ENCODE measurements around the gene DIAPH3. TPM values are rescaled to one million over a fixed set of nuclear protein-coding genes. Genes with fewer than 3 reads are reported as not detected.

The DIAPH3 gene
- total RNA-seq, 1 donor from 2014 or later = 4.8 TPM

GRCh38 chr13:59873856-59874255 lies 289.9 kb downstream of the DIAPH3 start:
- no peak for DNase-seq (ENCODE audit: low spot score)

DNA sequence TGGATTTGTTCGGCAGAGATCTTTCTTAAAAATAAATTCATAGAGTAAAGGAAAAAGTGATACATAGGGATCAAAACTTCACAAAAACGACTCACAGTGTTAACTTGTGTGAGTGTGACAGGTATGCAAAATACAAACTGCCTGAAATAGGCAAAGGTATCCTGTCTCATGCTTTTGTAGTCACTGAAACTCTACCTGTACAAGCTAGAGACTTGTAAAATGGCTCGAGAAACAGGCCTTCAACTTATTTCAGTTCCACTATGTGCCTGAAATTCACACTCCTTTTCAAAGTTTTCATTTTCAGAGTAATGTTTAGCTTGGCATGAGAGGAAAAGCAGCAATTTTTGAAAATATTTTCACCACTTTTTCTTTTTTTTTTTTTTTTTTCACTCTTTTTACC lies 290.4 kb downstream of the DIAPH3 start:
- DNase-seq (ENCODE audit: low spot score) = no peak

GRCh38 chr13:59867867-59868266 lies 295.9 kb downstream of the DIAPH3 start:
- DNase-seq (ENCODE audit: low spot score) = peak; percentile 15

DNA sequence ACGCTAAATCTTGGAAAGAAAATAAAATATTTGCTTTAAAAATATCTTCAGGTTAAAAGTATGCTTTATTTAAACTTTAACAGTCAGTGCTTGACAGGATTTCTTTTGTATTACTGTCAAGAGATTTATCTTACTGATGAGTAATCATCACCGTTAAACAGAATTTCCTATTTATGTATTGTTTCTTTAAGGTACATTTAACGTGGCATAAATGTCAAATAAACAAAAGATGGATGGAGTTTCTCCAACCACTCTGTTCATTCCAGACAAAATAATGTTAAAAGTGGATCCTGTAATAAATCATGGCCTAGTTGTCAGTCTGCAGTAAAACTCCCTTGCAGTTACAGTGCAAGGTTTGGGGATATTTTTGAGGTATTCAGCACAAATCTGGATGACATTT lies 298.3 kb downstream of the DIAPH3 start:
- DNase-seq (ENCODE audit: low spot score) = peak; percentile 14

DNA sequence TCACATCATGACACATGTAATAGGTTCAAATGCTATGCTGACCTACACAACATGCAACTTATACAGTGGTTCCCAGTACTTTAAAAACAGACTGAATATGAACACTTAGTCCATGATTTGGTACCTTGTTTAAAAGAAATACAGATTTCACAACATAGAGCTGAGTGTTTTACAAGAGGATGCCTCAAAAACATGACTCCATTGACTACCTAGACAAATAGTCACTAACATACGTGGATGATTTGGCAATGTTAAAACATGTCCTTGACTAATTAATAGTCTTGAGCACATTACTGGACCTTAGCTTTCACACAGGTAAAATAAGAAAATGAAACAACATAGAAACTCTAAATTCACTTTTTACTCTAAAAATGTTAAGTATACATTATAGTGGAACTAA lies 300.1 kb downstream of the DIAPH3 start:
- DNase-seq (ENCODE audit: low spot score) = no peak

DNA sequence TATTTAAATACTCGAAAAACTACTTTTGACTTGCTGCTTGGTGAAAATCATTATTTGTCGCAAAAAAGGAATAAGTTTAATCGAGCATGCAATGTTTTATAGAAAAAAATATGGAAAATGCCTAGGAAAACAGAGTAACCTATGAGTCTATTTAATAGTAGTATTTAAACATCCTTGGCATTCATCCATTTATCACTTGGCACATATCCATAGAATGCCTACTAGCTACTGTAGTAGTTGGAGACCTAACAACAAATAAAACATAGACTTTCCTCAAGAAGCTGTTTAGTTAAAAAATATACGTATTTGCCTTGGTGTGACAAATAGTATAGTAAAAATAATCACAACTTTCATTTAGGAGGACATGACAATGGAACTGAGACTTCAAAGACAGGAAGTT lies 302.1 kb downstream of the DIAPH3 start:
- DNase-seq (ENCODE audit: low spot score) = no peak

DNA sequence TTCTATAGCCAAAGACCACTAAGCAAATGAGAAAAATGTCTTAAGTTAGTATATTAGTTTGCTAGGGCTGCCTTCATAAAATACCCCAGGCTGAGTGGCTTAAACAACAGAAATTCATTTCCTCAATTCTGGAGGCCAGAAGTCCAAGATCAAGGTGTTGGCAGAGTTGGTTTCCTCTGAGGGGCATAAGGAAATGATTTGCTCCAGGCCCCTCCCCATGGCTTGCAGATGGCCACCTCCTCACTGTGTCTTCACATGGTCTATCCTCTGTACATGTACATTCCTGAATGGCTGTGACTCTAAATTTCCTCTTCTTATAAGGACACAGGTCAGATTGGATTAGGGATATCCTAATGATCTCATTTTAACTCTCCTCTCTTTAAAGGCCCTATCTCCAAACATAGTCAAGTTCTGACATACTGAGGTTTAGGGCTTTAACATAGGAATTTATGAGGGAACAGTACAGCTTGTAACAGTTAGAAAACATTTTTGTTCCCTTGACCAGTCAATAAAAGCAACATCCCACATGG lies 307.4 kb downstream of the DIAPH3 start:
- DNase-seq (ENCODE audit: low spot score) = no peak

DNA sequence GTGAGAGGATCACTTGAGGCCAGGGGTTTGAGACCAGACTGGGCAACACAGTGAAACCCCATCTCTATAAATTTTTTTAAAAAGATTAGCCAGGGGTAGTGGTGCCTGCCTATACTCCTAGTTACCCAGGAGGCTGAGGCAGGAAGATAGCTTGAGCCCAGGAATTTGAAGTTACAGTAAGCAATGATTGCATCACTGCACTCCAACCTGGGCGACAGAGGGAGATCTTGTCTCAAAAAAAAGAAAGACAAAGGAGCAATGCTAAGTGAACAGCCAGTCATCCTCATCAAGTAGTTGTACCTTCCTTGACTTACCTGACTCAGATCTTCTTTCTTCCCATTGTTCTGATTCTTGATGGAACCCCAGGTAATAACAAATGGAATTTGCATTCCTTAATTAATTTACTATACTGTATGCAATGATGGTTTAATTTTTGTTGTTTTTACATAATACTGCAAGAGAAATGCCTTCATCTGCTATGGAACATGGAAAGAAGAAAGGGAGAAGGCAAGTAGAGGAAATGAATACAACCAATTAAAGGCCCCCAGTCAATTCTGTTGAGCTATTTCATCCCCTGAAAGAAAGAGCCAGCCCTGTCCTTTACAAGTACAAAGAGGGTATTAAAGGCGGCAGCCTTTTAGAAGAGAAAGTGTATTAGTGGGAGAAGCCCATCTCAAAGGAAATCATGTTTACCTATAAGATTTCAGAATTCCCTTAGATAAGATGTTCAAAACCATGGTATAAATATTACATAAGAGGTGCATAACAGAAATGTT lies 316.7 kb downstream of the DIAPH3 start:
- no peak for DNase-seq (ENCODE audit: low spot score)

GRCh38 chr13:59843040-59843439 lies 320.7 kb downstream of the DIAPH3 start:
- DNase-seq (ENCODE audit: low spot score) = no peak

DNA sequence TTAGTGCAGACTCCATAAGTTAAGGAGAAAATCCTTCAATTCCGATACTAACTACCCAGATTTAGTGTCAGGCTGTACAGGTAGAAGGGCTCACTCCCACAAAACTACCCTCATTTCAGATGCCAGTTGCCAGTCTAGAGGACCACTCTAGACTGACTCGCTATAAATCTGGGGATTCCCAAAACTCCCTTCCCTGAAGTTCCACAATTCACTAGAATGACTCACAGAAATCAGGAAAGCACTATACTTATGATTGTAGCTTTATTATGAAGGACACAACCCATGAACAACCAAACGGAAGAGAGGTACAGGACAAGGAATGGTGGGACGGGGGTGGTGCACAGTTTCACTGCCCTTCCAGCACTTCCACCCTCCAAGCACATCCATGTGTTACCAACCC lies 321.2 kb downstream of the DIAPH3 start:
- DNase-seq (ENCODE audit: low spot score) = no peak

DNA sequence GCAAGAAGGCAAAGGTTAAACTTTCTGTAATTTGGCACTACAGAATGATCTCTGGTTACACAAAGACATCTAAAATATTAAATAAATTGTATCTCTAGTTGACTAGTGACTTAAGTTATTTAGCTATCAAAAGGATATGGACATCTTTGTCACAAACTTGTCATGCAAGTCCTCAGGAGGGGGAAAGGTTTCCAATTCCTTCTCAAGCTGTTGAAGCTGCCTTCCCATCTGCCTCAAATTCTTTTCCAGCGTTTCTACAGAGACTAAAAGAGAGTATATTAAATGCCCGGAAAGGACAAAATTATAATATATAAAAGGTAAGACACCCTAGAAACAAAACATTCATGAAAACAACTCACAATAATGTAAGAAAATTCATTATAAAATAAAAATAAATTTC lies 324.5 kb downstream of the DIAPH3 start:
- no peak for DNase-seq (ENCODE audit: low spot score)

DNA sequence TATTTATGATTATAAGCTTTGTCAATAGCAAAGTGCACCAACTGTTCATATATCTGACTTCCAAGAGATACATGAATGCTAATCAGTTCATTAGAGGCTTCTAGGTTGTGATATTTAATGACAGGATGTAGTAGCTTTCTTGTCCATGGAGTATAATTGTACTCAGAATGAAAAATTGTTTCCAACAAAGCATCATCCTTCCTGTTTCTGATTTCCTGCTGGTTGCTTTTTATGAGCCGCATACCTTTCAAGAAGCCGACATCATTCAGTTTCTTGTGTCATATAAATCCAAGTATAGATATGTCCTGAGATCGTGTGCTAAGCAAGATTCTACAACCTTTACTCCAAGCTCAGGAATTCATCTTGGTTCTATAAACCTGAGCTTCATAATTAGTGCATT lies 326.6 kb downstream of the DIAPH3 start:
- DNase-seq (ENCODE audit: low spot score) = no peak

DNA sequence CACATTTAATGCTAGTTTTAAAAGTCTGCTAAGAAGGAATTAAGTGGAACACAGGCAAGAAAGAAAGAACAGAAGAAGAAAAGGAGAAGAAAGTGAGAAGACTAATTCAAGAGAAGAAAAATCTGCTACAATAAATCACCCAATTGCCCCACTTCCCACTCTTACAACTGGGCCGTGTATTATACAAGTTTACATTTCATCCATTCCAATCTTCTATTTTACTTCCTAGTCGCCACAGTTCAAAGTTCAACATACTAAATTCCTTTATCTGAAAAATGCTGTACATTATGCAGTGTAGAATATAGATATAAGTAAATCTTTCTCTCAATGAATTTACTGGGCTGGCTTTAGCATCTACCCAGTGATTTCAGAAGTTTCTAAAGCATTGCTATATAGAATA lies 328.2 kb downstream of the DIAPH3 start:
- no peak for DNase-seq (ENCODE audit: low spot score)

DNA sequence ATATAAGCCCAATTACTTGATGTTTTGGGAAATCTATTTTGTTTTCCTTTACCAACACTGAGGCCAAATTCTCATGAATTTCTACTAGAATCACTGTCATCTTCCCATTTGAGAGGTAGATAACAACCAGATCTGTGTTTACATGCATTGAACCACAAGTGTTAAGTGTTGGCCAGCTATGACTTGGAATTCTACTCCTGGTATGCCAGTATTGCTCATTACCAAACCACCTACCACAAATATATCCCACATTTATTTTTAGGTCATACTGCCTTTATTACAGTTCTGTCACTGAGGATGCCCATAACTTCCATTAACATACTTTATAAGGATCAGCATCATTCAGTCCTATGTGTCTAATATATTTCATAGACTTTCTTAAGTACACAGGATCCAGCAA lies 328.9 kb downstream of the DIAPH3 start:
- DNase-seq (ENCODE audit: low spot score) = no peak

GRCh38 chr13:59829690-59830089 lies 334.0 kb downstream of the DIAPH3 start:
- no peak for DNase-seq (ENCODE audit: low spot score)

DNA sequence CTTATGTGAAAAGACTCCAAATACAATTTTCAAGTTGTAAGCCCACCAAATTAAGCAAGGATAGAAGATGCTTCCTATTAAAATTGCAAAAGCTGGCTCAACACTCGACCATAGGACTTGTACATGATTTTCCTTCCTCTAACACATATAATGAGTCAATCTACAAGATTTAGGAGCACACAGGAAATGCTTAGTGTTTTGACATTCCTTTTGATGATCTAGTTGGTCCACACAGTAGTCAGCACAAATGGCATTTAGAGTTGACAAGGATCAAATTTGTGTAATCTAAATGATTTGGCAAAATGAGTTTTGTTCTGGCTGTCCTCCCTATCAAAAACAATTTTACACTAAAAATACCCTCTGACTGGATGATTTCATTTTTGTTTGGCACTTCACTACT lies 340.2 kb downstream of the DIAPH3 start:
- no peak for DNase-seq (ENCODE audit: low spot score)

DNA sequence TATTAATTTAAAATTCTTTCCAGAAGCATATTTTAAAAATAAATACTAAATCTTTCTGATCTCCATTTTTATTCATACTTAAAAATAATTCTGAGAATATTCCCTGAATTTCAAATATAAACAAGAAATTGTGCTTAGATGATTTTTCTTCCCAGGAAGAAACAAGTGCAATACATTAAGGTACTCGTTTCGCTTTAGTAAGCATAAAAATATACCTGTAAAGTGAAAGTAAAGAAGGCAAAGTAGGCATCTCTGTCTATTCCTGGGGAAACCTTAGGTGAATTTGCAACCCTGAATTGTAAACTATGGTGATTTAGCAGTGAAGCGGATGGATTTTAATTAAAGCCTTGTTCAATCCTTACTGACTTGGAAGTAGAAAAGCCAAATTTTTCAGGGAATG lies 354.2 kb downstream of the DIAPH3 start:
- DNase-seq (ENCODE audit: low spot score) = no peak

GRCh38 chr13:59806801-59807200 lies 356.9 kb downstream of the DIAPH3 start:
- DNase-seq (ENCODE audit: low spot score) = no peak

DNA sequence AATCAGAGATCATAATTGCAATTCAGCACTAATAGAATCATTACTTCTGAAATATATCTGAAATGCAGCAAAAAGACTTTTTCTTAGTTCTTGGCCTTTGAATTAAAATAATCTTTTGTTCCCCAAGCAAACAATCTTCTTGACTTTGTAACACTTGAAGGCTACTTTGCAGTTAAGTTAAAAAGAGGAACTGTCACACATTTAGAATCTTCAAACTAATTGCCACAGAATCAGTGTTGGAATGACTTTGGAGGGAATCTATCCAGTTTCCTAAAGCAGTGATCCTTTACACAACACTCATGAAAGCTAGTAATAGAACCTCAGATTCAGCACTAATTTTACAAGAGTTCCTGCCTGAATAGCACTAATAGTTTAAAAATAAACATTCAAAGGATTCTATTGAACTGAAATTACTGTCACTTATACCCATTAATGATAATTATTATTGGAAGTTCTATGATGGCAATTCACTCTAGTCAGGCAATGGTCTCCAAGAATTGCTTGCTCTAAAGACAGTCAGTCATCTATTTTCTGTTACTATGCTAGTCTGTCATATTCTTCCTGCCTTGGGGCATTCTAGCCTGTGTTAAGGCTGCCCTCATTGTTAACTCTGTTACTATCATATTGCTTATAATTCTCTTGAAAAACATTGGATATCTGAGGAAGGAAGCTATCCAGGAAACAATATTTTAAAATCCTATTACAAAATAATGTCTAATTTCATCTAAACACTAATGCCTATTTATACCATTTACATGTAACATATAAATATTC lies 362.4 kb downstream of the DIAPH3 start:
- DNase-seq (ENCODE audit: low spot score) = no peak

- DNase-seq (ENCODE audit: low spot score) = no peak
These were observed 370.6 kb downstream of the DIAPH3 start for GRCh38 chr13:59793107-59793506.

GRCh38 chr13:59790626-59791025 lies 373.1 kb downstream of the DIAPH3 start:
- no peak for DNase-seq (ENCODE audit: low spot score)

DNA sequence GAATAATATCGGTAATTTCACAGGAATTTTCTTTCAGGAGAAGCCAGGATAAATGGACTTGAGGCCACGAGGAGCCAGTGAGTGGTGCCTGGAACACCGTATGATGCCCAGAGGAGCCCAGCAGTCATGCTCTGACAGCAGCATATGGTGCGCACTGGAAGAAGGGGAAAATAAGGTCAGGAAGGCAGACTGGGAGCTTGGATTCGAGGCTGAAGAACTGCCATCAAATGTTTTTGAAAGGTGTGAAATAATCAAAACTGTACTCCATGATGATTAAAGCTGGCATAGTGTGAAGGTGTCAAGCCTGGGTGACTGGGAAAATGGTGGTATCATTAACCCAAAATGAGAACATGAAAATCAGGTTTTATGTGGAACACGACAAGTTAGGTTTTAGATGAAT lies 374.2 kb downstream of the DIAPH3 start:
- DNase-seq (ENCODE audit: low spot score) = no peak

DNA sequence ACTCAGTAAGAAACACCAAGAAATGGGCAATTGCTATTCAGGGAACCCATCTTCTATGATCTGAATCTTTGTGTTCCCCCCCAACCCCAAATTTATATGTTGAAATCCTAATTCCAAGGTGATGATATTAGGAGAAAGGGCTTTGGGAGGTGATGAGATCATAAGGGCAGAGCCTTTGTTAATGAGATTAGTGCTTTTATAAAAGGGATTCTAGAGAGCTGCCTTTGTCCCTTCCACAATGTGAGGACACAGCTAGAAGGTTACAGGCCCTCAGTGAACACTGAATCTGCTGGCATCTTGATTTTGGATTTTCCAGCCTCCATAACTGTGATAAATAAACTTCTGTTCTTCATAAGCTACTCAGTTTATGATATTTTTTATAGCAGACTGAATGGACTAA lies 376.0 kb downstream of the DIAPH3 start:
- DNase-seq (ENCODE audit: low spot score) = no peak
